ENCODE measurements around the gene RCC2.

- TF ChIP-seq CTCF (IDR thresholded peaks at IDR 0.05; ENCODE audit: low read depth, low read length, missing input control): no peak
- TF ChIP-seq MAX (IDR thresholded peaks at IDR 0.05): no peak
- TF ChIP-seq EGR1 (IDR thresholded peaks at IDR 0.05; ENCODE audit: low read depth in 2 of 2): no peak
- TF ChIP-seq REST (IDR thresholded peaks at IDR 0.05): no peak
- TF ChIP-seq RAD21 (IDR thresholded peaks at IDR 0.05): no peak
- no peak for TF ChIP-seq YY1 (IDR thresholded peaks at IDR 0.05)
- no peak for TF ChIP-seq ZBTB33 (IDR thresholded peaks at IDR 0.05)
- no peak for TF ChIP-seq JUND (IDR thresholded peaks at IDR 0.05)
- TF ChIP-seq RXRA (IDR thresholded peaks at IDR 0.05): no peak
- no peak for TF ChIP-seq FOXA1 (IDR thresholded peaks at IDR 0.05)
- TF ChIP-seq HNF4A (conservative IDR thresholded peaks at IDR 0.05): no peak
Measured at GRCh38 chr1:17434601-17435000, 4.9 kb downstream of the RCC2 start.
